COLO668 (cell line): ENCODE measurements around the gene PCMTD2.
"Not testable (repeated sequence)": the region's sequence is repeated elsewhere in the genome, so short reads cannot be mapped to it uniquely, and the experiment has no call there.

ENCODE experiments used
- DNase-seq: peaks from one replicate; lab custom pipeline; 2025; ENCODE audit not compliant: unreplicated experiment; lab: John Stamatoyannopoulos, UW

Gene PCMTD2

DNA sequence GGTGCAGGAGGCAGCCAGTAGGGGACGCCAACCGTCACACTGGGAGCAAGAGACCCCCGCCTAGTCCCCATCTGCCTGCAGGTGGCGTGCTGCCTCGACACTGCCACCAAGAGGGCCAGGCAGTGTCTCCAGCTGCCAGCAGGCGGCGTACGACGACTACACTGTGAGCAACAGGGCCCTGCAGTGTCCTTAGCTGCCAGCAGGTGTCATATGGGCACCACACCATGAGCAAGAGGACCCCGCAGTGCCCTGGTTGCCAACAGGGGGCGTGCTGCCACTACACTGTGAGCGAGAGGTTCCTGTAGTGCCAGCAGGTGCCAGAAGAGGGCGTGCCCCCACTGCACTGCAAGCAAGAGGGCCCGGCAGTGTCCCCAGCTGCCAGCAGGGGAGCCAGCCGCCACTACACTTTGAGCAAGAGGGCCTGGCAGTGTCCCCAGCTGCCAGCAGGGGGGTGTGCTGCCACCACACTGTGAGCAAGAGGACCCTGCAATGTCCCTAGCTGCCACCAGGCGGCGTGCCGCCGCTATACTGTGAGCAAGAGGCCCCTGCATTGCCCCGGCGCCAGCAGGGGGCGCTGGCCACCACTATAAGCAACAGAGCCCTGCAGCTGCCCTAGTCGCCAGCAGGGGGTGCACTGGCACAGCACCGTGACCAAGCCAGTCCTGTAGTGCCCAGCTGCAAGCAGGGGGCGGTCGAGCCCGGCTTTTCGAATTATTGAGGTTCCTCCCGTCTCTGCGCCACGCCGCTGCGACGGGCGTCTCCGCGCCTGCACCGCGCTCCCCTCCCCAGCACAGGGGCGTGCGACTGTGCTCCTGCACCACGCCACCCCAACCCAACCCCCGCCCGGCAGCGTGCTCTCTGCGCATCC lies 30.3 kb downstream of the PCMTD2 start:
- DNase-seq: peak; percentile 85

- not testable (repeated sequence) for DNase-seq
Measured at GRCh38 chr20:64286447-64287263, 31.1 kb downstream of the PCMTD2 start.

DNA sequence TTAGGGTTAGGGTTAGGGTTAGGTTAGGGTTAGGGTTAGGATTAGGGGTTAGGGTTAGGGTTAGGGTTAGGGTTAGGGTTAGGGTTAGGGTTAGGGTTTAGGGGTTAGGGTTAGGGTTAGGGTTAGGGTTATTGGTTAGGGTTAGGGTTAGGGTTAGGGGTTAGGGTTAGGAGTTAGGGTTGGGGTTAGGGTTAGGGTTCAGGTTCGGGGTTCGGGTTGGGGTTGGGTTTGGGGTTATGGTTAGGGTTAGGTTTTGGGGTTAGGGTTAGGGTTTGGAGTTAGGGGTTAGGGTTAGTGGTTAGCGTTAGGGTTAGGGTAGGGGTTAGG lies 31.7 kb downstream of the PCMTD2 start:
- DNase-seq: not testable (repeated sequence)

DNA sequence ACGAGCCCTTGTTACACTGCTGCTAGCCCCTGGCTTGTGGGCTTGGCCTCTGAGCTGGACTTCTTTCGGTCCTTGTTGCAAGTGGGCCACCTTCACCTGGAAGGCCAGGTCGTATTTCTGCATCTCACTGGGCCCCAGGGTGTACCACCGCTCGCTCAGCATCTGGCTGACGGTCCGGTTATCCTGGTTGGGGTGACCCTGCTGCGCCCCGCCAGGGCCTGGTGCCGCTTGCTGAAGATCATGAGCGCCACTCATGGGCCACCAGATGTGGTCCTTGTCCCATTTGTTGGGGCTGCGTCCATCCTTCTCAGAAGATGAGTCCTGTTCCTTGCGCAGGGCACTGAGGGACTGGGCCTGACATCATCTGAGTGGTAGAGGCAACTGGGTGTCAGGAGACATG lies 36.6 kb downstream of the PCMTD2 start:
- DNase-seq: not testable (repeated sequence)

GRCh38 chr20:64303086-64303485 lies 47.5 kb downstream of the PCMTD2 start:
- DNase-seq: not testable (repeated sequence)

GRCh38 chr20:64313761-64314160 lies 58.2 kb downstream of the PCMTD2 start:
- DNase-seq: not testable (repeated sequence)

GRCh38 chr20:64315381-64315780 lies 59.8 kb downstream of the PCMTD2 start:
- DNase-seq: not testable (repeated sequence)

GRCh38 chr20:64315884-64316283 lies 60.3 kb downstream of the PCMTD2 start:
- not testable (repeated sequence) for DNase-seq

DNA sequence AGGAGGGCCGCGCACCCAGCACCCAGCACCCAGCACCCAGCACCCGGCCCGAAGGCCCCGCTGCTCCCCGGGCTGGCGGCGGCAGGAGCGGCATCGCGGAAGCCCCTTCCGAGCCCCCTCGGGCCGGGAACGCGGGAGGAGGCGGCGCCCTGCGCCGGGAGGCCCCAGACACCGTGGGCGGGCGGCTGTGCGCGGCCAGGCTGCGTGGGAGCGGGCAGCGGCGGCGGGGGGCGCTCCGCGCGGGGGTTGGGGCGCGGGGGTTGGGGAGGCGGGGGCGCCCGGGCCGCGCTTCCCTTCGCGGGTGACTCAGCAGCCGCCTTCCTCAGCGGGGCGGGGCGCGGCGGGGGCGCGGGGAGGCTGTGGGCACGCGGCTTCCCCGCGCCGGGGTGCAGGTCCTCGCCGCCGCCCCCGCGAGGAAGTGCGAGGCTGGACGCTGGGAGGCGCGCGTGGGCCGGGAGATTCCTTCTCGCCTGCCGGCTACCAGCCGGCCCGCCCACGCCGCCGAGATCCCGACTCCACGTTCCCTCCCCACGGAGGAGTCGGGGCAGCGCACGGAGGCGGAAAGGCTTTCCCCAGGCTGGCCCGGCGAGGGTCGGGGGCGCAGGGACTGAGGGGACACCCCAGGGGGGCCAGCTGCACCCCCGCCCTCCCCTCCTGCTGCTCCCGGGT lies 61.0 kb downstream of the PCMTD2 start:
- peak; percentile 18 for DNase-seq

DNA sequence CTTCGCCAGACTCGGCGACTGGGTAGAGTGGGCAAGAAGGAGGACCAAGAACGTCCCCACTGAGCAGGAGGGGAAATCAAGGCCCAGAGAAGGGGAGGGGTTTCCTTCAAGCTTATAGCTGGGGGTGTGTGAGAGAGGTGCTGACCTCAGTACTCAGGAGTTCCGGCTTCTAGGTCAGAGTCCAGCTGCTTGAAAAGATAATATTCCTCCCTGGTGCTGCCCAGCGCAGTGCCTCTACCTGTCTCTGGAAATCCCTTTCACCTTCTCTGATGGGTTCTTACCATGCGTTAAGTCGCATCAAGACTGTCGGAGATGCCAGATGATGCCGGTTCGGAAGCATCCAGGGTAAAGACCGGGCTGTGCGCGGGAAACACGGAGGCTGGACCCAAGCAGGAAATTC lies 61.8 kb downstream of the PCMTD2 start:
- DNase-seq: not testable (repeated sequence)

DNA sequence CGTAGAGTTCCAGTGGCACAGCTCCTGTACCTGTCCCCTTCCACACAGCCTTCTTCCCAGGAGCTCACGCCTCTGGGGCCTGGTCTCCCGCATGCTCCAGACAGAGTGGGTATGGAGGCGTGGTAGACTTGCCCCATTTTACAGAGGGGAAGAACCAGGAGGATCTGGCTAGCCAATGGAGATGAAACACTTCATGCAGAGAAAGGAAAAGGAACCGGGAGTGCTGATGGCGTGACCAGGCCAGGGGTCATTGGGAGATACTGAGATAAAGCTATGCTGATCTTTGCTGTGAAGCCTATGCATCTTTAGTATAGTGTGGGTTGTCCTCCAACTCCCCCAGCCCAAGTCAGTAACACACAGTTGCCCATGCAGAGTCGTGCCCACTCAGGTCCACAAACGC lies 62.5 kb downstream of the PCMTD2 start:
- DNase-seq: not testable (repeated sequence)

GRCh38 chr20:64322031-64322789 lies 66.7 kb downstream of the PCMTD2 start:
- DNase-seq: not testable (repeated sequence)
